GM23248 (cell line): ENCODE results near the gene TGFB1. TPM values are rescaled to one million over a fixed set of nuclear protein-coding genes. Genes with fewer than 3 reads are reported as not detected.
A peak's percentile ranks its signal among the peaks of the same experiment; 100 is the strongest.

Experiments
- DNase-seq: peaks from one replicate; pipeline ENCODE4 v3.0.0-alpha.2; 2015
- H2AFZ ChIP-seq: fragments of 200-600 bp; sonication (generic); 2 replicates; pipeline ENCODE4 v1.6.1; 2016; ENCODE audit warnings: antibody characterized with exemption
- H3F3A ChIP-seq: fragments of 200-600 bp; sonication (generic); 2 replicates; pipeline ENCODE4 v1.6.1; 2016; ENCODE audit warnings: mild to moderate bottlenecking, antibody characterized with exemption, mixed run types; ENCODE audit not compliant: insufficient read depth
- H3K27ac ChIP-seq: fragments of 200-600 bp; sonication (generic); 2 replicates; pipeline ENCODE4 v1.5.1; 2016; ENCODE audit warnings: mild to moderate bottlenecking
- H3K27me3 ChIP-seq: fragments of 200-600 bp; sonication (generic); replicated peaks from 2 replicates; pipeline ENCODE4 v1.6.1; 2016; ENCODE audit warnings: mild to moderate bottlenecking; ENCODE audit not compliant: insufficient read depth
- H3K36me3 ChIP-seq: fragments of 200-600 bp; sonication (generic); 2 replicates; pipeline ENCODE4 v1.6.1; 2016; ENCODE audit warnings: low read depth, mild to moderate bottlenecking
- H3K4me1 ChIP-seq: fragments of 200-600 bp; sonication (generic); 2 replicates; pipeline ENCODE4 v1.6.1; 2016; ENCODE audit warnings: mild to moderate bottlenecking; ENCODE audit not compliant: insufficient read depth
- H3K4me2 ChIP-seq: fragments of 200-600 bp; sonication (generic); one replicate; pipeline ENCODE4 v1.6.1; 2016; ENCODE audit warnings: mild to moderate bottlenecking; ENCODE audit not compliant: unreplicated experiment
- H3K4me3 ChIP-seq: fragments of 200-600 bp; sonication (generic); 2 replicates; pipeline ENCODE4 v1.5.1; 2016; ENCODE audit warnings: mild to moderate bottlenecking
- H3K79me2 ChIP-seq: fragments of 200-600 bp; sonication (generic); 2 replicates; pipeline ENCODE4 v1.6.1; 2016; ENCODE audit warnings: mild to moderate bottlenecking; ENCODE audit not compliant: insufficient read depth
- H3K9ac ChIP-seq: fragments of 200-600 bp; sonication (generic); 2 replicates; pipeline ENCODE4 v1.6.1; 2016; ENCODE audit warnings: mild to moderate bottlenecking
- H3K9me2 ChIP-seq: fragments of 200-600 bp; sonication (generic); 2 replicates; pipeline ENCODE4 v1.6.1; 2016; ENCODE audit warnings: mixed run types, mild to moderate bottlenecking, moderate library complexity; ENCODE audit not compliant: insufficient read depth
- H3K9me3 ChIP-seq: fragments of 200-600 bp; sonication (generic); one replicate; pipeline ENCODE4 v1.6.1; 2017; ENCODE audit warnings: low read depth
- H4K20me1 ChIP-seq: fragments of 200-600 bp; sonication (generic); 2 replicates; pipeline ENCODE4 v1.6.0; 2016; ENCODE audit not compliant: insufficient read depth
- EZH2 ChIP-seq: fragments of 200-600 bp; sonication (generic); IDR thresholded peaks from 2 replicates; pipeline ENCODE4 v1.6.1; 2018; ENCODE audit warnings: antibody characterized with exemption, mild to moderate bottlenecking; ENCODE audit not compliant: insufficient read depth, poor library complexity, severe bottlenecking
- EZH2phosphoT487 ChIP-seq: fragments of 200-600 bp; sonication (generic); IDR thresholded peaks from 2 replicates; pipeline ENCODE4 v1.6.1; 2018; ENCODE audit warnings: antibody characterized with exemption, moderate library complexity, mild to moderate bottlenecking, low read depth; ENCODE audit not compliant: insufficient read depth
- whole genome bisulfite sequencing, 2 experiments: methylation state at CpG; one replicate each; pipeline ENCODE4 v1.1.6; 2015 to 2017; ENCODE audit warnings: low lambda C conversion rate in 2 of 2, low coverage in 1 of 2; ENCODE audit errors: missing lambda C conversion rate in 2 of 2; 5-methylcytosine and 5-hydroxymethylcytosine counted together
- in situ Hi-C: fragments of 300-500 bp; cut with MboI; formaldehyde crosslinking; loops from 2 replicates; pipeline ENCODE4 v1.15.0; 2020
- polyA plus RNA-seq: library from polyadenylated mRNA; unstranded; fragments of >200 nt; fragmentation: Nextera tagmentation; extraction: Ambion mirVana; gene quantifications from 2 replicates; pipeline ENCODE4 v1.2.1, GENCODE V29; 2016
- total RNA-seq: library from RNA; depleted of rRNA; stranded (reverse); fragments of >200 nt; shearing (Covaris generic); gene quantifications from 2 replicates; pipeline ENCODE4 v1.2.3, GENCODE V29; 2014

TGFB1 gene
- total and polyA plus RNA-seq, 2 experiments from 2014 or later, result 12.4 to 21.4 TPM

DNA sequence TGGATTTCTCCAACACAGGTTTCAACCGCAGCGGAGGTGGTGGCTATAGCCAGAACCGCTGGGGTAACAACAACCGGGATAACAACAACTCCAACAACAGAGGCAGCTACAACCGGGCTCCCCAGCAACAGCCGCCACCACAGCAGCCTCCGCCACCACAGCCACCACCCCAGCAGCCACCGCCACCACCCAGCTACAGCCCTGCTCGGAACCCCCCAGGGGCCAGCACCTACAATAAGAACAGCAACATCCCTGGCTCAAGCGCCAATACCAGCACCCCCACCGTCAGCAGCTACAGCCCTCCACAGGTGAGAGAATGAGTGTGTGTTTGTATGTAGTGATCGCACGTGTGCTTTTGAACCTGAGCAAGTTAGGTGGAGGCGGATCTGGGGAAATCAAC lies 49.8 kb downstream of the TGFB1 start:
- Histone ChIP-seq H3K9me3 (no peaks in the 10 kb centered on the region), H3F3A (peaks cover 44% of the 10 kb centered on the region), H3K4me2 (no peak overlapping the region), H3K27me3 (no peaks in the 10 kb centered on the region), H3K27ac (no peak overlapping the region), H3K4me3 (no peak overlapping the region), H3K36me3 (peaks cover 42% of the 10 kb centered on the region), H3K79me2 (peaks cover 16% of the 10 kb centered on the region), H3K9ac (no peak overlapping the region), H4K20me1 (no peaks in the 10 kb centered on the region), H3K9me2 (no peaks in the 10 kb centered on the region), H2AFZ (no peak overlapping the region), H3K4me1 (peaks cover 19% of the 10 kb centered on the region)
- no peak for TF ChIP-seq EZH2phosphoT487
- no peak for TF ChIP-seq EZH2
- in situ Hi-C loops, result no loop called here
- 95% methylated on average over 12 to 14 of the region's 14 CpGs for WGBS, 2 experiments
- DNase-seq, result no peak

DNA sequence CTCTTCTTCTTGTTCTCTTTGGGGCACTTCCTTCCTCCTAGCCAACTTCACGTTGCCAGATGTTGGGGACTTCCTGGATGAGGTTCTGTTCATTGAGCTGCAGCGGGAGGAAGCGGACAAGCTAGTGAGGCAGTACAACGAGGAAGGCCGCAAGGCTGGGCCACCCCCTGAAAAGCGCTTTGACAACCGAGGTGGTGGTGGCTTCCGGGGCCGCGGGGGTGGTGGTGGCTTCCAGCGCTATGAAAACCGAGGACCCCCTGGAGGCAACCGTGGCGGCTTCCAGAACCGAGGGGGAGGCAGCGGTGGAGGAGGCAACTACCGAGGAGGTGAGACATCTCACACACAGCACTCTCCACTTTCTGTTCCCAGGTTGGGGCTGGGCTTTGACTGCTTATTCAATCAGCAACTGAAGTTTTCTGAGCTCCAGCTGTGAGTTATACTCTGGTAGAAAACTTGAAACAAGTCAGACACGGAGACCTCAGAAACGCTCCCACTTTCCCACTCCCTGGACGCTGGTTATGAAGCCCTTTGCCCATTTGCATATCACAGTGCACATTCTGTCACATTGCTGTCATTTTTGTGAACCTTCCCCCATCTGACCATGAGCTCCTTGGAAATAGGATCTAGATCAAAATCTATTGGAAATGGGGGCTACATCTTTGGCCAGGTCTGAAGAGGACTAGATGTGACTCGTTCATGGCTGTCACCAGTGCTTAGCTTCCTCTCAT lies 50.9 kb downstream of the TGFB1 start:
- Histone ChIP-seq H3K27ac (no peak overlapping the region), H3F3A (peaks cover 37% of the 10 kb centered on the region), H3K4me2 (no peak overlapping the region), H3K9ac (no peak overlapping the region), H2AFZ (no peak overlapping the region), H3K9me3 (no peaks in the 10 kb centered on the region), H4K20me1 (no peaks in the 10 kb centered on the region), H3K4me3 (no peak overlapping the region), H3K79me2 (peaks cover 16% of the 10 kb centered on the region), H3K27me3 (no peaks in the 10 kb centered on the region), H3K9me2 (no peaks in the 10 kb centered on the region), H3K36me3 (peaks cover 42% of the 10 kb centered on the region), H3K4me1 (peaks cover 20% of the 10 kb centered on the region)
- 80 to 86% methylated on average over 21 of the region's 21 CpGs for WGBS, 2 experiments
- DNase-seq, result no peak
- TF ChIP-seq EZH2phosphoT487 (no peak), EZH2 (no peak)
- in situ Hi-C loops, result no loop called here

DNA sequence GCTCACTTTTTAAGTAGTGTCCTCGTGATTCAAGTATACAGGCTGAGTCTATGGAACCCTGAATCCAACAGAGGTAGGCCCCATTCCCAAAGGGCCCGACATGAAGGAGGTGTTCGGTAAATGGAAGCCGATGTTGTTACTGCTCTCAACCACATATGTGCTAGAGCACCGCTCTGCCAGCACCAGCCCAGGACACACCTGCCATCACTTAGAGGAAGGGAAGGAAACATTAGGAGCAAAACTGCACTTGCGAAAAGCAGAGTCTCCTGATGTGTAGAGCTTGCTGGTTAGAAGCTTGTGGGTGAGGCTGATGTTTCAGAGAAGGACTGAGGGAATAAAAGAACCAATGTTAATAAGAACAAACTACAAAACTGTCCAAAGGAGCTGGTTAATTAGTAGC lies 53.2 kb downstream of the TGFB1 start:
- Histone ChIP-seq H3K27ac (peak overlapping the region; percentile 88), H3K4me1 (peaks cover 26% of the 10 kb centered on the region), H3K27me3 (no peaks in the 10 kb centered on the region), H2AFZ (no peak overlapping the region), H3K79me2 (peaks cover 18% of the 10 kb centered on the region), H3K9me3 (no peaks in the 10 kb centered on the region), H3F3A (peaks cover 36% of the 10 kb centered on the region), H3K36me3 (peaks cover 58% of the 10 kb centered on the region), H4K20me1 (no peaks in the 10 kb centered on the region), H3K4me2 (no peak overlapping the region), H3K9me2 (no peaks in the 10 kb centered on the region), H3K9ac (peak overlapping the region; percentile 78), H3K4me3 (no peak overlapping the region)
- in situ Hi-C loops, result no loop called here
- TF ChIP-seq EZH2 (no peak), EZH2phosphoT487 (no peak)
- 87 to 90% methylated on average over 6 of the region's 6 CpGs for WGBS, 2 experiments
- no peak for DNase-seq

DNA sequence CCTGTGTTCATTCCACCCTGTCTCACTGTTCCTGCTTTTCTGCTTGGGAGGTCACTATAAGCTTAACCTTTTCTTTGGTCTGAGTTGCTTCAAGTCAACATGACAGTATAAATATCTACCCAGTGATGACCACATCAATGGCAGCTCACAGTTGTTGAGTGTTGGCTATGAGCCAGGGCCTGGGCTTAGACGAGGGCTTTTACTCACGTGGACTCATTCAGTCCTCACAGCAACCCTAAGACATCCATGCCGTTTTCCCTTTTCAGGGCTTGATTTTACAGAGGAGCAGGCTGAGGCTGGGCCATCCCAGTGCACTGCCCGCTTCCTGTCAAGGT lies 54.0 kb downstream of the TGFB1 start:
- H3K36me3 ChIP-seq, result peaks cover 60% of the 10 kb centered on the region
- H4K20me1 ChIP-seq, result no peaks in the 10 kb centered on the region
- no peak overlapping the region for H3K4me2 ChIP-seq
- 27 to 29% methylated on average over 4 of the region's 4 CpGs for WGBS, 2 experiments
- peak; percentile 86 for DNase-seq
- peak overlapping the region; percentile 88 for H3K27ac ChIP-seq
- H3K79me2 ChIP-seq, result peaks cover 26% of the 10 kb centered on the region
- no peaks in the 10 kb centered on the region for H3K9me3 ChIP-seq
- H3K9me2 ChIP-seq, result no peaks in the 10 kb centered on the region
- H3K9ac ChIP-seq, result peak overlapping the region; percentile 78
- H3K4me1 ChIP-seq, result peaks cover 26% of the 10 kb centered on the region
- peaks cover 44% of the 10 kb centered on the region for H3F3A ChIP-seq
- no peak overlapping the region for H2AFZ ChIP-seq
- H3K27me3 ChIP-seq, result no peaks in the 10 kb centered on the region
- in situ Hi-C loops, result no loop called here
- no peak for TF ChIP-seq EZH2phosphoT487
- no peak for TF ChIP-seq EZH2
- H3K4me3 ChIP-seq, result no peak overlapping the region
